Esophagus muscularis mucosa (tissue), 4 donors: Measurements from ENCODE around the gene CARNS1. TPM values are rescaled to one million over a fixed set of nuclear protein-coding genes. Genes with fewer than 3 reads are reported as not detected.

Experiments
- DNase-seq: peaks from one replicate; pipeline ENCODE4 v3.0.0-alpha.2; 2017; ENCODE audit errors: extremely low spot score
- H3K27ac ChIP-seq, 4 donors: fragments of 200-600 bp; sonication (generic); replicated peaks in 1 of 4; 1 replicate in 3 of 4; 2 replicates in 1 of 4; pipeline ENCODE4 v1.5.1; 2016 to 2019; ENCODE audit warnings: mild to moderate bottlenecking in 1 of 4
- H3K27me3 ChIP-seq, 4 donors: fragments of 200-600 bp; sonication (generic); one replicate each; pipeline versions ENCODE4 v1.5.1 to v1.6.0; 2016 to 2019
- H3K36me3 ChIP-seq, 4 donors: fragments of 200-600 bp; sonication (generic); one replicate each; pipeline ENCODE4 v1.5.1; 2016 to 2019
- H3K4me1 ChIP-seq, 4 donors: fragments of 200-600 bp; sonication (generic); one replicate each; pipeline ENCODE4 v1.5.1; 2016 to 2019
- H3K4me3 ChIP-seq, 4 donors: fragments of 200-600 bp; sonication (generic); 1 replicate in 2 of 4; 2 replicates in 2 of 4; pipeline ENCODE4 v1.5.1; 2016 to 2019; ENCODE audit warnings: mild to moderate bottlenecking in 4 of 4, moderate library complexity in 1 of 4
- H3K9me3 ChIP-seq, 4 donors: fragments of 200-600 bp; sonication (generic); 1 replicate in 3 of 4; 2 replicates in 1 of 4; pipeline ENCODE4 v1.5.1; 2016 to 2019
- CTCF ChIP-seq, 3 experiments: fragments of 200-600 bp in 2 of 3; fragments of 450-650 bp in 1 of 3; sonication (generic) in 2 of 3; IDR thresholded peaks; one replicate each; pipeline ENCODE4 v1.5.1; 2017 to 2019; ENCODE audit warnings: antibody characterized with exemption in 3 of 3, mild to moderate bottlenecking in 2 of 3, moderate library complexity in 1 of 3
- EP300 ChIP-seq: sonication (generic); formaldehyde crosslinking; IDR thresholded peaks from one replicate; pipeline ENCODE4 v1.6.1; 2017; ENCODE audit warnings: antibody characterized with exemption
- POLR2A ChIP-seq: fragments of 450-650 bp; IDR thresholded peaks from one replicate; pipeline ENCODE4 v1.6.1; 2017; ENCODE audit warnings: antibody characterized with exemption, moderate library complexity, mild to moderate bottlenecking, low read depth
- POLR2AphosphoS5 ChIP-seq, 2 donors: sonication (generic); formaldehyde crosslinking; IDR thresholded peaks; one replicate each; pipeline ENCODE4 v1.6.1; 2017; ENCODE audit warnings: antibody characterized with exemption in 2 of 2
- WGBS: methylation state at CpG from one replicate; pipeline ENCODE4 v1.1.5; 2018; 5-methylcytosine and 5-hydroxymethylcytosine counted together
- intact Hi-C: fragments of 100-400 bp; cut with DNase I; formaldehyde crosslinking; loops from one replicate; pipeline ENCODE4 v1.15.1; 2023
- total RNA-seq, 4 donors: library from RNA; depleted of rRNA; stranded (reverse); fragments of >200 nt; gene quantifications; one replicate each; pipeline versions ENCODE4 v1.1.0 to v1.2.1, GENCODE V29; 2016

The CARNS1 gene
- total RNA-seq, 4 donors from 2014 or later = 0.83 to 1.9 (median 1.2) TPM

GRCh38 chr11:67367761-67368227 lies 47.7 kb upstream of the CARNS1 start:
- no peaks in the 10 kb centered on the region for H3K27me3 ChIP-seq
- 66% methylated on average over 7 of the region's 7 CpGs for WGBS
- no peaks in the 10 kb centered on the region for H3K9me3 ChIP-seq
- TF ChIP-seq POLR2AphosphoS5 (IDR thresholded peaks at IDR 0.05) (no peak), CTCF (IDR thresholded peaks at IDR 0.05) (no peak), EP300 (no peak), POLR2A (no peak)
- H3K4me3 ChIP-seq = no peak overlapping the region
- DNase-seq = no peak
- intact Hi-C loops = no loop called here
- H3K27ac ChIP-seq = peak overlapping the region; percentile 83 to 99 (median 98)
- H3K4me1 ChIP-seq = peaks cover 49 to 83% (median 77%) of the 10 kb centered on the region in 4 donors
- peaks cover 0 to 16% (median 13%) of the 10 kb centered on the region in 4 donors for H3K36me3 ChIP-seq

GRCh38 chr11:67368621-67369020 lies 46.9 kb upstream of the CARNS1 start:
- Histone ChIP-seq H3K36me3 (peaks cover 0 to 16% (median 13%) of the 10 kb centered on the region in 4 donors), H3K27ac (peak overlapping the region; percentile 98 to 99 (median 99)), H3K9me3 (no peaks in the 10 kb centered on the region), H3K4me1 (peaks cover 49 to 84% (median 80%) of the 10 kb centered on the region in 4 donors), H3K4me3 (no peak overlapping the region), H3K27me3 (no peaks in the 10 kb centered on the region)
- no peak for DNase-seq
- TF ChIP-seq EP300 (no peak), POLR2AphosphoS5 (IDR thresholded peaks at IDR 0.05) (no peak), POLR2A (no peak), CTCF (IDR thresholded peaks at IDR 0.05) (no peak)
- intact Hi-C loops = no loop called here
- 74% methylated on average over 3 of the region's 3 CpGs for WGBS

- H3K4me1 ChIP-seq = peaks cover 55 to 90% (median 87%) of the 10 kb centered on the region in 4 donors
- no peaks in the 10 kb centered on the region for H3K9me3 ChIP-seq
- no peaks in the 10 kb centered on the region for H3K27me3 ChIP-seq
- H3K36me3 ChIP-seq = peaks cover 0 to 11% (median 10%) of the 10 kb centered on the region in 4 donors
- intact Hi-C loops = no loop called here
- 75% methylated on average over 8 of the region's 8 CpGs for WGBS
- TF ChIP-seq POLR2AphosphoS5 (IDR thresholded peaks at IDR 0.05) = no peak
- no peak for TF ChIP-seq CTCF (IDR thresholded peaks at IDR 0.05)
- TF ChIP-seq EP300 = no peak
- no peak for TF ChIP-seq POLR2A
- no peak overlapping the region for H3K4me3 ChIP-seq
- H3K27ac ChIP-seq = peak overlapping the region; percentile 98 to 99 (median 99)
- no peak for DNase-seq
Observed at GRCh38 chr11:67369275-67369674, 46.2 kb upstream of the CARNS1 start.

GRCh38 chr11:67369801-67370284 lies 45.6 kb upstream of the CARNS1 start:
- H3K27ac ChIP-seq = peak overlapping the region; percentile 98 to 99 (median 99)
- no peak for TF ChIP-seq POLR2A
- TF ChIP-seq POLR2AphosphoS5 (IDR thresholded peaks at IDR 0.05) = peak; percentile 27 to 69
- H3K4me1 ChIP-seq = peaks cover 61 to 92% (median 89%) of the 10 kb centered on the region in 4 donors
- H3K36me3 ChIP-seq = peaks cover 0 to 6% (median 5%) of the 10 kb centered on the region in 4 donors
- peak overlapping the region; percentile 25 to 94 (median 80) for H3K4me3 ChIP-seq
- WGBS = 46% methylated on average over 12 of the region's 12 CpGs
- H3K27me3 ChIP-seq = no peaks in the 10 kb centered on the region
- no peak for DNase-seq
- H3K9me3 ChIP-seq = no peaks in the 10 kb centered on the region
- intact Hi-C loops = no loop called here

GRCh38 chr11:67370351-67371076 lies 45.0 kb upstream of the CARNS1 start:
- intact Hi-C loops = no loop called here
- H3K27ac ChIP-seq = peak overlapping the region; percentile 98 to 99 (median 99)
- DNase-seq = no peak

More at GRCh38 chr11:67370351-67371076, 45.0 kb upstream of the CARNS1 start:
- WGBS = 49% methylated on average over 10 of the region's 14 CpGs
- Histone ChIP-seq H3K4me3 (peak overlapping the region; percentile 25 to 94 (median 80)), H3K36me3 (no peaks in the 10 kb centered on the region), H3K4me1 (peaks cover 62 to 92% (median 89%) of the 10 kb centered on the region in 4 donors), H3K9me3 (no peaks in the 10 kb centered on the region), H3K27me3 (no peaks in the 10 kb centered on the region)
- TF ChIP-seq POLR2A = no peak
- no peak for TF ChIP-seq CTCF (IDR thresholded peaks at IDR 0.05)
- TF ChIP-seq POLR2AphosphoS5 (IDR thresholded peaks at IDR 0.05) = no peak
- no peak for TF ChIP-seq EP300
